Smooth muscle cell (in vitro differentiated cells): ENCODE data around the gene GSTO1. TPM values are rescaled to one million over a fixed set of nuclear protein-coding genes. Genes with fewer than 3 reads are reported as not detected.

ENCODE experiments used
- DNase-seq: peaks from one replicate; lab custom pipeline; 2025; ENCODE audit not compliant: unreplicated experiment; lab: John Stamatoyannopoulos, UW
- H2AFZ ChIP-seq: fragments of 200-600 bp; sonication (generic); 2 replicates; pipeline ENCODE4 v1.6.0; 2016; ENCODE audit warnings: antibody characterized with exemption, low read depth, mild to moderate bottlenecking
- H3F3A ChIP-seq: fragments of 200-600 bp; sonication (generic); 2 replicates; pipeline ENCODE4 v1.6.0; 2017; ENCODE audit warnings: antibody characterized with exemption, low read depth
- H3K27ac ChIP-seq: fragments of 200-600 bp; sonication (generic); 2 replicates; pipeline ENCODE4 v1.5.1; 2016; ENCODE audit warnings: low read depth, mild to moderate bottlenecking
- H3K27me3 ChIP-seq: fragments of 200-600 bp; sonication (generic); 2 replicates; pipeline ENCODE4 v1.6.1; 2016; ENCODE audit warnings: low read depth, mild to moderate bottlenecking
- H3K36me3 ChIP-seq: fragments of 200-600 bp; sonication (generic); 2 replicates; pipeline ENCODE4 v1.5.1; 2016; ENCODE audit warnings: low read depth
- H3K4me1 ChIP-seq: fragments of 200-600 bp; sonication (generic); 2 replicates; pipeline ENCODE4 v1.5.1; 2016; ENCODE audit warnings: low read depth
- H3K4me2 ChIP-seq: fragments of 200-600 bp; sonication (generic); 2 replicates; pipeline ENCODE4 v1.6.0; 2016; ENCODE audit warnings: mild to moderate bottlenecking
- H3K4me3 ChIP-seq: fragments of 200-600 bp; sonication (generic); 2 replicates; pipeline ENCODE4 v1.5.1; 2016; ENCODE audit warnings: mild to moderate bottlenecking
- H3K79me2 ChIP-seq: fragments of 200-600 bp; sonication (generic); 2 replicates; pipeline ENCODE4 v1.6.0; 2016; ENCODE audit warnings: low read depth, mild to moderate bottlenecking
- H3K9ac ChIP-seq: fragments of 200-600 bp; sonication (generic); 2 replicates; pipeline ENCODE4 v1.6.0; 2016; ENCODE audit warnings: low read depth
- H3K9me3 ChIP-seq: fragments of 200-600 bp; sonication (generic); replicated peaks from 2 replicates; pipeline ENCODE4 v1.5.1; 2016; ENCODE audit warnings: low read depth
- H4K20me1 ChIP-seq: fragments of 200-600 bp; sonication (generic); 2 replicates; pipeline ENCODE4 v1.6.0; 2016; ENCODE audit warnings: low read depth
- WGBS: methylation state at CpG from one replicate; pipeline ENCODE4 v1.1.7; 2016; ENCODE audit warnings: low lambda C conversion rate; 5-methylcytosine and 5-hydroxymethylcytosine counted together
- polyA plus RNA-seq: library from polyadenylated mRNA; unstranded; fragments of >200 nt; fragmentation: Nextera tagmentation; extraction: Ambion mirVana; gene quantifications from 2 replicates; pipeline ENCODE4 v1.2.1, GENCODE V29; 2016
- total RNA-seq: library from RNA; depleted of rRNA; stranded (reverse); fragments of >200 nt; gene quantifications from 2 replicates; pipeline ENCODE4 v1.2.3, GENCODE V29; 2014
- TF ChIP-seq, protein P1 (sequence below): fragments of 200-600 bp; sonication (generic); IDR thresholded peaks from 2 replicates; pipeline ENCODE4 v1.5.1; 2017; ENCODE audit warnings: borderline replicate concordance, mild to moderate bottlenecking, antibody characterized with exemption; ENCODE audit not compliant: insufficient read depth, poor library complexity, severe bottlenecking

The GSTO1 gene
- total and polyA plus RNA-seq, 2 experiments from 2014 or later, result 293 to 440 TPM

DNA sequence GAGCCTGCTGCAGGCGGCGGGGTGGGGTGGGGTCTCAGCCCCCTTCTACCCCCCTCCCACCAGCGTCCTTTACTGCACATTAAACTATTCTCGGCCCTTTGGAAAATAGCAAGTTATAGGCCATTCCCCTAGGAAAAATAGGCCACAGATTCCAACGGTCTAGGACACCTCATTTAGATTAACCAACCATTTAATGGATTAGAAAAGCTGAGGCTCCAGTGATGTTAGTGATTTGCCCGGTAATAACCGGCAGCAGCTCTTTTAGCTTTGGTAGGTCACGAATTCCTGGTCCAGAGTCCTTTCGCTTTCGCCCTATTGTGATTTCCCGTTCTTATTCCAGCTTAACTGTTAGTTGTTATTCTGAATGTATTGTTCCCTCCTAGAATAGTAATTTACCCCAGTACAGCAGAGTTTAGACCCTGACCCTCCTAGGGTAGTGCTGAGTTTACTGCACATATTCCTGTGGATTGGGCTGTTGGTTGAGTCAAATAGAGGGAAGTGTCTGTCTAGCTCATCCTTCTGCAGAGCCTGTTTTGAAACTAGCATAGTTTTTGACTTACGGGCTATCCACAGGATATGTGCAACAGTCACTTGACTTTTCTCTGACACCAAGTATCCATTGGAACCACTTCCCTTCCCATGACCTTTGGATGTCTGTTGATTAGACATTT is 754 bp downstream of the GSTO1 start:
- peaks cover 23% of the 10 kb centered on the region for H4K20me1 ChIP-seq
- H3K4me2 ChIP-seq, result peak overlapping the region; percentile 97
- H3K36me3 ChIP-seq, result no peaks in the 10 kb centered on the region
- H3K9me3 ChIP-seq, result no peaks in the 10 kb centered on the region
- peaks cover 34% of the 10 kb centered on the region for H3F3A ChIP-seq
- no peak for DNase-seq
- peaks cover 33% of the 10 kb centered on the region for H3K4me1 ChIP-seq
- under 1% methylated on average over 12 of the region's 12 CpGs for WGBS
- H3K27ac ChIP-seq, result peak overlapping the region; percentile 87
- H2AFZ ChIP-seq, result peak overlapping the region; percentile 70
- TF ChIP-seq, protein P1, sequence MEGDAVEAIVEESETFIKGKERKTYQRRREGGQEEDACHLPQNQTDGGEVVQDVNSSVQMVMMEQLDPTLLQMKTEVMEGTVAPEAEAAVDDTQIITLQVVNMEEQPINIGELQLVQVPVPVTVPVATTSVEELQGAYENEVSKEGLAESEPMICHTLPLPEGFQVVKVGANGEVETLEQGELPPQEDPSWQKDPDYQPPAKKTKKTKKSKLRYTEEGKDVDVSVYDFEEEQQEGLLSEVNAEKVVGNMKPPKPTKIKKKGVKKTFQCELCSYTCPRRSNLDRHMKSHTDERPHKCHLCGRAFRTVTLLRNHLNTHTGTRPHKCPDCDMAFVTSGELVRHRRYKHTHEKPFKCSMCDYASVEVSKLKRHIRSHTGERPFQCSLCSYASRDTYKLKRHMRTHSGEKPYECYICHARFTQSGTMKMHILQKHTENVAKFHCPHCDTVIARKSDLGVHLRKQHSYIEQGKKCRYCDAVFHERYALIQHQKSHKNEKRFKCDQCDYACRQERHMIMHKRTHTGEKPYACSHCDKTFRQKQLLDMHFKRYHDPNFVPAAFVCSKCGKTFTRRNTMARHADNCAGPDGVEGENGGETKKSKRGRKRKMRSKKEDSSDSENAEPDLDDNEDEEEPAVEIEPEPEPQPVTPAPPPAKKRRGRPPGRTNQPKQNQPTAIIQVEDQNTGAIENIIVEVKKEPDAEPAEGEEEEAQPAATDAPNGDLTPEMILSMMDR, result no peak
- peak overlapping the region; percentile 77 for H3K4me3 ChIP-seq
- peaks cover 45% of the 10 kb centered on the region for H3K79me2 ChIP-seq
- H3K27me3 ChIP-seq, result no peaks in the 10 kb centered on the region
- peak overlapping the region; percentile 87 for H3K9ac ChIP-seq

DNA sequence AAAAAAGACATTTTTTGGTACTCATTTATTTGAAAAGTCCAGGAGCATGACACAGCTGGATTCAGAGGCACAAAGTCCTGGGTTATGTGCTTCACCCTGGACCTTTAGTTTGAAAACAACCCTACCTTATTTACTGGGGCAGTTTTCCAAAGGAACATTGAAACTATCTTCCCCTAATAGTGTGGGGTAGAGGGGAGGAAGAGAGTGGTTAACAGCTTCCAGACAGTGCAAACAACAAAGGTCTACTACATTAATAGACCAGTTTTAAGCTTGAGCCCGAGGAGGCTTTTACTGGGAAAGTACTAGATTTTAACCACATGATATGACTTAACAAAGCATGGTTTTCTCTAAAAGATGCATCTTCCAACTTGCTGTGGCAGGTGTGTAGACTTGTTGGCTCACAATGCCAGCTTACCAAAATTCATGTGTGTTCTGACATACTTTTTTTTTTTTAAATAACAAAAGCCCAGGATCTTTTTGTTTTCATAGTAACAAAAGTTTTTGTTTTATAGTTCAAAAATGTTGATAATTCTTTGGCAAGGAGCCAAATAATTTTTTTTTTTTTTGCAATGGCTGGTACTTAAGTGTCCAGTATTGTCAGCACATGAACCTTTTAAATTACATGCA is 1.8 kb downstream of the GSTO1 start:
- no peak for DNase-seq
- Histone ChIP-seq H3K79me2 (peaks cover 48% of the 10 kb centered on the region), H3K4me1 (peaks cover 34% of the 10 kb centered on the region)

DNA sequence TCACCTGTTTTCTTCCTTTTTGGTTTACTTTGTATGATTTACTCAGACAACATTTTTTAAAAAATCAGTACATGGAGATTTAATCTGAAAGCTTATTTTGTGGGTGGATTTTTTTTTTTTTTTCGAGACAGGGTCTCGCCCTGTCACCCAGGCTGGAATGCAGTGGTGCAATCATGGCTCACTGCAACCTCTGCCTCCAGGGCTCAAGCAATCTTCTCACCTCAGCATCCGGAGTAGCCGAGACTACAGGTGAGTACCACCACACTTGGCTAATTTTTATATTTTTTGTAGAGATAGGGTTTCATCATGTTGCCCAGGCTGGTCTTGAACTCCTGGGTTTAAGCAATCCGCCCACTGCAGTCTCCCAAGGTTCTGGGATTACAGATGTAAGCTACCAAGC is 2.5 kb downstream of the GSTO1 start:
- Histone ChIP-seq H4K20me1 (peaks cover 36% of the 10 kb centered on the region), H3K9ac (no peak overlapping the region), H3K27ac (peak overlapping the region; percentile 87), H3K27me3 (no peaks in the 10 kb centered on the region), H3K4me3 (peak overlapping the region; percentile 77), H2AFZ (no peak overlapping the region), H3K36me3 (no peaks in the 10 kb centered on the region), H3K4me2 (peak overlapping the region; percentile 97), H3K9me3 (no peaks in the 10 kb centered on the region), H3K4me1 (peaks cover 34% of the 10 kb centered on the region), H3F3A (peaks cover 34% of the 10 kb centered on the region), H3K79me2 (peaks cover 56% of the 10 kb centered on the region)
- no peak for DNase-seq
- 45% methylated on average over 5 of the region's 5 CpGs for WGBS
- TF ChIP-seq, protein P1, result no peak

More for the DNA sequence above, 1.8 kb downstream of the GSTO1 start:
- H3K27ac ChIP-seq, result peak overlapping the region; percentile 87
- TF ChIP-seq, protein P1, result no peak
- no peak overlapping the region for H2AFZ ChIP-seq
- peak overlapping the region; percentile 97 for H3K4me2 ChIP-seq
- H4K20me1 ChIP-seq, result peaks cover 32% of the 10 kb centered on the region
- H3K27me3 ChIP-seq, result no peaks in the 10 kb centered on the region
- peak overlapping the region; percentile 87 for H3K9ac ChIP-seq
- no peaks in the 10 kb centered on the region for H3K36me3 ChIP-seq
- WGBS, result 6% methylated on average over 1 of the region's 1 CpG
- no peaks in the 10 kb centered on the region for H3K9me3 ChIP-seq
- peaks cover 34% of the 10 kb centered on the region for H3F3A ChIP-seq
- peak overlapping the region; percentile 77 for H3K4me3 ChIP-seq

DNA sequence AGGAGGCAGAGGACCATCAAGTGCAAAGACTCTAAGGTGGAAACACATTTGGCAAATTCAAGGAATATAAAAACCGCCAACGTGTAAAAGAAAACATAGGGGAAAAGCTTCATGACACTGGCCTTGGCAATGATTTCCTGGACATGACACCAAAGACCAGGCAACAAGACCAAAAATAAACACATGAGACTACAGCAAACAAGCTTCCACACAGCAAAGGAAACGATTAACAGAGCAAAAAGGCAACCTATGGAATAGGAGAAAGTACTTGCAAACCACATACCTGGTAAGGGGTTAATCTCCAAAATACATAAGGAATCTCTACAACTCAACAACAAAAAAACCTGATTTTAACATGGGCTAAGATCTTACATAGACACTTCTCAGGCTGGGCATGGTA is 3.5 kb downstream of the GSTO1 start:
- Histone ChIP-seq H4K20me1 (peaks cover 36% of the 10 kb centered on the region), H3K27me3 (no peaks in the 10 kb centered on the region), H3K9me3 (no peaks in the 10 kb centered on the region), H3K36me3 (no peaks in the 10 kb centered on the region), H3K79me2 (peaks cover 64% of the 10 kb centered on the region), H3K4me1 (peaks cover 34% of the 10 kb centered on the region), H3K4me2 (no peak overlapping the region), H3K9ac (no peak overlapping the region), H3K27ac (peak overlapping the region; percentile 87), H3K4me3 (no peak overlapping the region), H3F3A (peaks cover 37% of the 10 kb centered on the region), H2AFZ (no peak overlapping the region)
- 87% methylated on average over 3 of the region's 3 CpGs for WGBS
- TF ChIP-seq, protein P1, result no peak
- DNase-seq, result no peak
